H9 (cell line): ENCODE results near the gene PARP6. TPM values are rescaled to one million over a fixed set of nuclear protein-coding genes. Genes with fewer than 3 reads are reported as not detected.

Experiments used
- DNase-seq: peaks from one replicate; pipeline ENCODE4 v3.0.0-alpha.2; 2017
- H2AFZ ChIP-seq: one replicate; pipeline ENCODE4 v1.6.1; 2013; ENCODE audit warnings: mild to moderate bottlenecking, low read length, control low read depth, moderate library complexity
- H2AK5ac ChIP-seq: 2 replicates; pipeline ENCODE4 v1.6.1; 2013; ENCODE audit warnings: low read length, control low read depth, mixed read lengths; ENCODE audit not compliant: insufficient read length
- H2BK120ac ChIP-seq: one replicate; pipeline ENCODE4 v1.6.1; 2013; ENCODE audit warnings: low read depth, mild to moderate bottlenecking, low read length, control low read depth, inconsistent platforms; ENCODE audit not compliant: poor library complexity, severe bottlenecking
- H2BK12ac ChIP-seq: 2 replicates; pipeline ENCODE4 v1.6.1; 2013; ENCODE audit warnings: low read length, control low read depth, mixed read lengths, low read depth; ENCODE audit not compliant: insufficient read length
- H2BK15ac ChIP-seq: 2 replicates; pipeline ENCODE4 v1.6.1; 2013; ENCODE audit warnings: low read depth, low read length, control low read depth
- H2BK20ac ChIP-seq: one replicate; pipeline ENCODE4 v1.6.1; 2013; ENCODE audit warnings: low read depth, mild to moderate bottlenecking, low read length, control low read depth, inconsistent platforms; ENCODE audit not compliant: poor library complexity, severe bottlenecking
- H2BK5ac ChIP-seq: 2 replicates; pipeline ENCODE4 v1.6.1; 2013; ENCODE audit warnings: low read length, control low read depth, mixed read lengths; ENCODE audit not compliant: insufficient read length
- H3K14ac ChIP-seq: 2 replicates; pipeline ENCODE4 v1.6.1; 2013; ENCODE audit warnings: low read length, control low read depth; ENCODE audit not compliant: insufficient read depth
- H3K18ac ChIP-seq: 2 replicates; pipeline ENCODE4 v1.6.1; 2013; ENCODE audit warnings: low read depth, mild to moderate bottlenecking, mixed read lengths, low read length, control low read depth; ENCODE audit not compliant: insufficient read length
- H3K23ac ChIP-seq: 2 replicates; pipeline ENCODE4 v1.6.1; 2013; ENCODE audit warnings: low read length, control low read depth, mixed read lengths, low read depth; ENCODE audit not compliant: insufficient read length
- H3K23me2 ChIP-seq: 2 replicates; pipeline ENCODE4 v1.6.1; 2013; ENCODE audit warnings: low read depth, mild to moderate bottlenecking, mixed read lengths, low read length, control low read depth; ENCODE audit not compliant: insufficient read length, poor library complexity, severe bottlenecking
- H3K27ac ChIP-seq: 2 replicates; pipeline ENCODE4 v1.5.1; 2013; ENCODE audit warnings: low read length, control low read depth, mixed read lengths, low read depth; ENCODE audit not compliant: insufficient read length
- H3K27me3 ChIP-seq: 2 replicates; pipeline ENCODE4 v1.6.1; 2013; ENCODE audit warnings: low read length, control low read depth, inconsistent platforms; ENCODE audit not compliant: insufficient read depth
- H3K4ac ChIP-seq: 2 replicates; pipeline ENCODE4 v1.6.1; 2013; ENCODE audit warnings: low read depth, mild to moderate bottlenecking, control low read depth, inconsistent platforms, low read length, moderate library complexity
- H3K4me1 ChIP-seq: 2 replicates; pipeline ENCODE4 v1.6.1; 2013; ENCODE audit warnings: low read length, control low read depth, inconsistent platforms; ENCODE audit not compliant: insufficient read depth
- H3K4me2 ChIP-seq: 2 replicates; pipeline ENCODE4 v1.6.1; 2013; ENCODE audit warnings: low read length, control low read depth, mixed read lengths; ENCODE audit not compliant: insufficient read length, insufficient read depth
- H3K56ac ChIP-seq: 2 replicates; pipeline ENCODE4 v1.6.1; 2013; ENCODE audit warnings: low read depth, mild to moderate bottlenecking, mixed read lengths, low read length, control low read depth; ENCODE audit not compliant: insufficient read length
- H3K79me1 ChIP-seq: 2 replicates; pipeline ENCODE4 v1.6.1; 2013; ENCODE audit warnings: low read depth, mild to moderate bottlenecking, moderate library complexity, low read length, control low read depth, inconsistent platforms; ENCODE audit not compliant: insufficient read depth, poor library complexity, severe bottlenecking
- H3K79me2 ChIP-seq: 2 replicates; pipeline ENCODE4 v1.6.1; 2013; ENCODE audit warnings: low read length, control low read depth, inconsistent platforms; ENCODE audit not compliant: insufficient read depth
- H3K9ac ChIP-seq: 2 replicates; pipeline ENCODE4 v1.6.1; 2013; ENCODE audit warnings: low read length, control low read depth, mixed read lengths; ENCODE audit not compliant: insufficient read length; ENCODE audit errors: extremely low read depth
- H3K9me3 ChIP-seq: one replicate; pipeline ENCODE4 v1.6.1; 2013; ENCODE audit warnings: low read depth, low read length, inconsistent platforms; ENCODE audit not compliant: control insufficient read depth
- H3T11ph ChIP-seq: one replicate; pipeline ENCODE4 v1.6.1; 2013; ENCODE audit warnings: mild to moderate bottlenecking, low read length, control low read depth, inconsistent platforms
- H4K20me1 ChIP-seq: one replicate; pipeline ENCODE4 v1.6.1; 2013; ENCODE audit not compliant: control insufficient read depth, insufficient read length, insufficient read depth
- H4K5ac ChIP-seq: 2 replicates; pipeline ENCODE4 v1.6.1; 2013; ENCODE audit warnings: low read depth, mild to moderate bottlenecking, mixed read lengths, low read length, control low read depth; ENCODE audit not compliant: insufficient read length
- H4K8ac ChIP-seq: replicated peaks from 2 replicates; pipeline ENCODE4 v1.6.1; 2013; ENCODE audit warnings: low read length, control low read depth, mixed read lengths, low read depth; ENCODE audit not compliant: insufficient read length
- H4K91ac ChIP-seq: 2 replicates; pipeline ENCODE4 v1.6.1; 2013; ENCODE audit warnings: low read depth, mild to moderate bottlenecking, moderate library complexity, mixed read lengths, low read length, control low read depth; ENCODE audit not compliant: insufficient read length
- H3K27ac Mint-ChIP-seq, 3 experiments: 2 replicates in 2 of 3; 3 replicates in 1 of 3; pipeline ENCODE4 v1.8.0; 2020 to 2021; ENCODE audit warnings: mixed read lengths in 3 of 3, mild to moderate bottlenecking in 1 of 3, moderate library complexity in 1 of 3
- H3K27me3 Mint-ChIP-seq: 2 replicates; pipeline ENCODE4 v1.8.0; 2021; ENCODE audit warnings: low read depth, mild to moderate bottlenecking, moderate library complexity, mixed read lengths
- H3K36me3 Mint-ChIP-seq, 3 experiments: 2 replicates in 2 of 3; 3 replicates in 1 of 3; pipeline ENCODE4 v1.8.0; 2020 to 2021; ENCODE audit warnings: low read depth in 3 of 3, mixed read lengths in 3 of 3; ENCODE audit not compliant: insufficient read depth in 1 of 3
- H3K4me1 Mint-ChIP-seq, 2 experiments: 2 replicates each; pipeline ENCODE4 v1.8.0; 2020; ENCODE audit warnings: mixed read lengths in 2 of 2
- H3K4me3 Mint-ChIP-seq, 2 experiments: 2 replicates in 1 of 2; 3 replicates in 1 of 2; pipeline ENCODE4 v1.8.0; 2020 to 2021; ENCODE audit warnings: mild to moderate bottlenecking in 2 of 2, mixed read lengths in 2 of 2, moderate library complexity in 1 of 2
- H3K9me3 Mint-ChIP-seq, 2 experiments: 2 replicates in 1 of 2; 3 replicates in 1 of 2; pipeline ENCODE4 v1.8.0; 2020; ENCODE audit warnings: mild to moderate bottlenecking in 2 of 2, mixed read lengths in 2 of 2, moderate library complexity in 1 of 2
- CTCF ChIP-seq: fragments of 200-600 bp; sonication (generic); conservative IDR thresholded peaks from 3 replicates; pipeline ENCODE4 v1.8.0; 2021; ENCODE audit warnings: antibody characterized with exemption, mild to moderate bottlenecking
- WGBS: extraction: QIAGEN DNeasy Blood & Tissue Kit; methylation state at CpG from one replicate; pipeline ENCODE4 v1.1.7; 2013; ENCODE audit warnings: missing lambda C conversion rate, low lambda C conversion rate, mixed read lengths; ENCODE audit not compliant: insufficient read length; ENCODE audit errors: extremely low coverage; 5-methylcytosine and 5-hydroxymethylcytosine counted together
- total RNA-seq: library from RNA; stranded (reverse); gene quantifications from 2 replicates; pipeline ENCODE4 v1.2.1, GENCODE V29; 2021

The PARP6 gene
- total RNA-seq, 1 experiment from 2014 or later, result 54.4 TPM

GRCh38 chr15:72269739-72270138 is 2.6 kb downstream of the PARP6 start:
- no peak overlapping the region for H2BK15ac ChIP-seq
- H4K20me1 ChIP-seq, result no peaks in the 10 kb centered on the region
- peaks cover 7% of the 10 kb centered on the region for H3K23me2 ChIP-seq
- H3T11ph ChIP-seq, result no peak overlapping the region
- H3K27ac ChIP-seq, result no peak overlapping the region
- no peaks in the 10 kb centered on the region for H3K27me3 ChIP-seq
- no peak overlapping the region for H2BK5ac ChIP-seq
- no peak overlapping the region for H2BK12ac ChIP-seq
- Mint-ChIP-seq H3K36me3 (peaks cover 13 to 45% (median 34%) of the 10 kb centered on the region in 3 experiments; a peak in 6 of 7 replicates), H3K4me1 (peaks cover 10 to 14% of the 10 kb centered on the region in 2 experiments), H3K27ac (no peak overlapping the region), H3K4me3 (no peak overlapping the region), H3K27me3 (0 out of 2 replicates have a peak, but pooled peaks cover 1% of the 10 kb centered on the region), H3K9me3 (no peaks in the 10 kb centered on the region)
- H3K79me1 ChIP-seq, result no peaks in the 10 kb centered on the region
- H2BK20ac ChIP-seq, result no peak overlapping the region
- no peak overlapping the region for H3K4me2 ChIP-seq
- H3K9me3 ChIP-seq, result no peaks in the 10 kb centered on the region
- DNase-seq, result no peak
- no peak overlapping the region for H3K56ac ChIP-seq
- H4K91ac ChIP-seq, result no peak overlapping the region
- no peak overlapping the region for H4K8ac ChIP-seq
- TF ChIP-seq CTCF, result no peak
- no peaks in the 10 kb centered on the region for H3K4me1 ChIP-seq
- no peak overlapping the region for H4K5ac ChIP-seq
- H2AK5ac ChIP-seq, result no peak overlapping the region
- no peak overlapping the region for H3K23ac ChIP-seq
- H2AFZ ChIP-seq, result no peak overlapping the region
- no peak overlapping the region for H2BK120ac ChIP-seq
- no peak overlapping the region for H3K9ac ChIP-seq
- no peak overlapping the region for H3K18ac ChIP-seq
- WGBS, result no CpG with 5 or more reads among the region's 4 CpGs
- H3K14ac ChIP-seq, result no peak overlapping the region
- H3K4ac ChIP-seq, result no peak overlapping the region
- no peaks in the 10 kb centered on the region for H3K79me2 ChIP-seq
